ENCODE data around the gene FAM3D. TPM values are rescaled to one million over a fixed set of nuclear protein-coding genes. Genes with fewer than 3 reads are reported as not detected.

The FAM3D gene
- polyA plus RNA-seq, 2 of the 4 experiments (the other 2 are of a cell fraction) = not detected

- no peak for ATAC-seq
- FAIRE-seq = no peak
Observed at GRCh38 chr3:58637509-58637908, 29.1 kb downstream of the FAM3D start.

GRCh38 chr3:58635371-58636285 lies 30.9 kb downstream of the FAM3D start:
- WGBS (ENCODE audit: missing lambda C conversion rate) = 68% methylated on average over 23 of the region's 24 CpGs
- ChIA-PET POLR2A (no interaction called here), CTCF (no interaction called here)
- H3K27ac ChIP-seq = no peak overlapping the region
- no peak overlapping the region for H3K4me3 ChIP-seq
- no peaks in the 10 kb centered on the region for H3K4me1 ChIP-seq
- TF ChIP-seq KDM1A (IDR thresholded peaks at IDR 0.05; ENCODE audit: low read depth) (no peak), CEBPB (IDR thresholded peaks at IDR 0.05) (no peak)
- FAIRE-seq (no peak), DNase-seq (ENCODE audit: low read depth in 1 of 2, low spot score in 1 of 2) (no peak), ATAC-seq (no peak)
- H3K9me3 ChIP-seq = no peaks in the 10 kb centered on the region
- no peak overlapping the region for H3K4me2 ChIP-seq

More at GRCh38 chr3:58637509-58637908, 29.1 kb downstream of the FAM3D start:
- no peaks in the 10 kb centered on the region for H3K9me3 ChIP-seq
- CTCF ChIA-PET = interaction anchor here (1.2 to 1.8 kb wide), 4 partner anchors 9 to 1220 kb away, joined by 3 to 5 read pairs (median 4); no protein-coding TSS in a partner anchor
- H3K4me1 ChIP-seq = no peaks in the 10 kb centered on the region
- POLR2A ChIA-PET = no interaction called here
- H3K27ac ChIP-seq = no peak overlapping the region
- TF ChIP-seq ZC3H11A (IDR thresholded peaks at IDR 0.05) (no peak), REST (IDR thresholded peaks at IDR 0.05) (no peak)
- H3K4me2 ChIP-seq = no peak overlapping the region
- 40% methylated on average over 5 of the region's 5 CpGs for WGBS (ENCODE audit: missing lambda C conversion rate)
- DNase-seq (ENCODE audit: low read depth in 1 of 2, low spot score in 1 of 2) = no peak
- no peak overlapping the region for H3K4me3 ChIP-seq

- Histone ChIP-seq H3K4me2 (no peak overlapping the region), H3K27ac (no peak overlapping the region), H3K4me3 (no peak overlapping the region), H3K9me3 (no peaks in the 10 kb centered on the region), H3K4me1 (no peaks in the 10 kb centered on the region)
- WGBS (ENCODE audit: missing lambda C conversion rate) = 69% methylated on average over 4 of the region's 8 CpGs
- ATAC-seq (no peak), FAIRE-seq (no peak), DNase-seq (ENCODE audit: low read depth in 1 of 2, low spot score in 1 of 2) (no peak)
- ChIA-PET CTCF (interaction anchor here (0.9 to 9.7 kb wide), 3 partner anchors 61 to 419 kb away, joined by 4 to 126 read pairs (median 4); no protein-coding TSS in a partner anchor), POLR2A (no interaction called here)
- TF ChIP-seq RARB (CRISPR knock-in tag; IDR thresholded peaks at IDR 0.05) (no peak), USF2 (IDR thresholded peaks at IDR 0.05) (no peak), ZNF302 (CRISPR knock-in tag; IDR thresholded peaks at IDR 0.05) (no peak), HOXB13 (CRISPR knock-in tag; IDR thresholded peaks at IDR 0.05; ENCODE audit: low read depth) (no peak), TFCP2L1 (CRISPR knock-in tag; IDR thresholded peaks at IDR 0.05) (no peak), NFE2L2 (conservative IDR thresholded peaks at IDR 0.05; ENCODE audit: low read length) (no peak), HEYL (CRISPR knock-in tag; IDR thresholded peaks at IDR 0.05) (no peak), JUN (IDR thresholded peaks at IDR 0.05) (no peak), CEBPB (IDR thresholded peaks at IDR 0.05) (no peak)
Observed at GRCh38 chr3:58633157-58633865, 33.3 kb downstream of the FAM3D start.

- no peak for FAIRE-seq
- 4% methylated on average over 4 of the region's 4 CpGs for WGBS (ENCODE audit: missing lambda C conversion rate)
- H3K4me1 ChIP-seq = no peaks in the 10 kb centered on the region
- no peak for DNase-seq (ENCODE audit: low read depth in 1 of 2, low spot score in 1 of 2)
- H3K9me3 ChIP-seq = no peaks in the 10 kb centered on the region
- ChIA-PET CTCF (interaction anchor here (0.7 to 9.7 kb wide), 7 partner anchors 8 to 324 kb away, joined by 3 to 126 read pairs (median 19); no protein-coding TSS in a partner anchor), POLR2A (no interaction called here)
- no peak overlapping the region for H3K27ac ChIP-seq
- H3K4me3 ChIP-seq = no peak overlapping the region
- no peak for ATAC-seq
- no peak overlapping the region for H3K4me2 ChIP-seq
- no peak for TF ChIP-seq MYC (IDR thresholded peaks at IDR 0.05; ENCODE audit: borderline replicate concordance, low read length)
- TF ChIP-seq, protein P1, sequence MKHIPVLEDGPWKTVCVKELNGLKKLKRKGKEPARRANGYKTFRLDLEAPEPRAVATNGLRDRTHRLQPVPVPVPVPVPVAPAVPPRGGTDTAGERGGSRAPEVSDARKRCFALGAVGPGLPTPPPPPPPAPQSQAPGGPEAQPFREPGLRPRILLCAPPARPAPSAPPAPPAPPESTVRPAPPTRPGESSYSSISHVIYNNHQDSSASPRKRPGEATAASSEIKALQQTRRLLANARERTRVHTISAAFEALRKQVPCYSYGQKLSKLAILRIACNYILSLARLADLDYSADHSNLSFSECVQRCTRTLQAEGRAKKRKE (CRISPR knock-in tag; IDR thresholded peaks at IDR 0.05; ENCODE audit: low read depth) = no peak
- TF ChIP-seq ESRRA (IDR thresholded peaks at IDR 0.05; ENCODE audit: borderline replicate concordance, low read length) = no peak
- TF ChIP-seq NFE2L2 (conservative IDR thresholded peaks at IDR 0.05; ENCODE audit: low read length) = no peak
Observed at GRCh38 chr3:58631742-58632141, 34.8 kb downstream of the FAM3D start.

Measured in A549 (cell line).